Measurements from ENCODE around the gene DMD.

Gene DMD

GRCh38 chrX:31124536-31124935, 2086.8 kb downstream of the DMD start:
- WGBS (ENCODE audit: insufficient coverage) = 83% methylated on average over 2 of the region's 4 CpGs
- no peaks in the 10 kb centered on the region for H3K36me3 ChIP-seq (ENCODE audit: control insufficient read depth in 4 of 4, insufficient read depth in 4 of 4, low read length in 3 of 4)
- H3K4me1 ChIP-seq (ENCODE audit: control extremely low read depth in 1 of 4, control insufficient read depth in 4 of 4, insufficient read depth in 4 of 4, low read length in 3 of 4) = peaks cover 0 to 13% (median 0%) of the 10 kb centered on the region in 4 experiments
- H3K4me3 ChIP-seq (ENCODE audit: control insufficient read depth in 1 of 7, extremely low read depth in 1 of 7, insufficient read depth in 4 of 7, low read depth in 2 of 7, low read length in 6 of 7) = no peak overlapping the region
- no peak overlapping the region for H3K27ac ChIP-seq (ENCODE audit: insufficient read depth in 1 of 2, low read depth in 1 of 2, low read length in 2 of 2, poor library complexity in 1 of 2, severe bottlenecking in 2 of 2)
- no peak for DNase-seq
- no peaks in the 10 kb centered on the region for H3K27me3 ChIP-seq (replicated peaks in 2 of 5; ENCODE audit: control insufficient read depth in 4 of 5, insufficient read depth in 5 of 5, low read length in 4 of 5)
- ChIA-PET POLR2A (no interaction called here), CTCF (no interaction called here)
- no peaks in the 10 kb centered on the region for H3K9me3 ChIP-seq (ENCODE audit: control extremely low read depth in 1 of 5, control insufficient read depth in 4 of 5, insufficient read depth in 2 of 5, low read depth in 1 of 5, low read length in 4 of 5)

- CTCF ChIA-PET = no interaction called here
- no peaks in the 10 kb centered on the region for H3K9me3 ChIP-seq (ENCODE audit: control extremely low read depth in 1 of 5, control insufficient read depth in 4 of 5, insufficient read depth in 2 of 5, low read depth in 1 of 5, low read length in 4 of 5)
- 67% methylated on average over 3 of the region's 3 CpGs for WGBS (ENCODE audit: insufficient coverage)
- no peaks in the 10 kb centered on the region for H3K27me3 ChIP-seq (replicated peaks in 2 of 5; ENCODE audit: control insufficient read depth in 4 of 5, insufficient read depth in 5 of 5, low read length in 4 of 5)
- DNase-seq = no peak
- H3K36me3 ChIP-seq (ENCODE audit: control insufficient read depth in 4 of 4, insufficient read depth in 4 of 4, low read length in 3 of 4) = no peaks in the 10 kb centered on the region
- peaks cover 0 to 8% (median 0%) of the 10 kb centered on the region in 4 experiments for H3K4me1 ChIP-seq (ENCODE audit: control extremely low read depth in 1 of 4, control insufficient read depth in 4 of 4, insufficient read depth in 4 of 4, low read length in 3 of 4)
- H3K27ac ChIP-seq (ENCODE audit: insufficient read depth in 1 of 2, low read depth in 1 of 2, low read length in 2 of 2, poor library complexity in 1 of 2, severe bottlenecking in 2 of 2) = no peak overlapping the region
- no peak overlapping the region for H3K4me3 ChIP-seq (ENCODE audit: control insufficient read depth in 1 of 7, extremely low read depth in 1 of 7, insufficient read depth in 4 of 7, low read depth in 2 of 7, low read length in 6 of 7)
- POLR2A ChIA-PET = no interaction called here
Measured at GRCh38 chrX:31123335-31123734, 2088.0 kb downstream of the DMD start.

GRCh38 chrX:31117266-31117665, 2094.1 kb downstream of the DMD start:
- no peak overlapping the region for H3K27ac ChIP-seq (ENCODE audit: insufficient read depth in 1 of 2, low read depth in 1 of 2, low read length in 2 of 2, poor library complexity in 1 of 2, severe bottlenecking in 2 of 2)
- no peaks in the 10 kb centered on the region for H3K36me3 ChIP-seq (ENCODE audit: control insufficient read depth in 4 of 4, insufficient read depth in 4 of 4, low read length in 3 of 4)
- POLR2A ChIA-PET = no interaction called here
- WGBS (ENCODE audit: insufficient coverage) = 56% methylated on average over 1 of the region's 4 CpGs
- CTCF ChIA-PET = no interaction called here
- H3K4me1 ChIP-seq (ENCODE audit: control extremely low read depth in 1 of 4, control insufficient read depth in 4 of 4, insufficient read depth in 4 of 4, low read length in 3 of 4) = no peaks in the 10 kb centered on the region
- H3K27me3 ChIP-seq (replicated peaks in 2 of 5; ENCODE audit: control insufficient read depth in 4 of 5, insufficient read depth in 5 of 5, low read length in 4 of 5) = peaks cover 0 to 4% (median 0%) of the 10 kb centered on the region in 5 experiments
- DNase-seq = no peak
- no peak overlapping the region for H3K4me3 ChIP-seq (ENCODE audit: control insufficient read depth in 1 of 7, extremely low read depth in 1 of 7, insufficient read depth in 4 of 7, low read depth in 2 of 7, low read length in 6 of 7)
- no peaks in the 10 kb centered on the region for H3K9me3 ChIP-seq (ENCODE audit: control extremely low read depth in 1 of 5, control insufficient read depth in 4 of 5, insufficient read depth in 2 of 5, low read depth in 1 of 5, low read length in 4 of 5)

GRCh38 chrX:31115398-31115797, 2096.0 kb downstream of the DMD start:
- Histone ChIP-seq H3K4me1 (ENCODE audit: control extremely low read depth in 1 of 4, control insufficient read depth in 4 of 4, insufficient read depth in 4 of 4, low read length in 3 of 4) (no peaks in the 10 kb centered on the region), H3K4me3 (ENCODE audit: control insufficient read depth in 1 of 7, extremely low read depth in 1 of 7, insufficient read depth in 4 of 7, low read depth in 2 of 7, low read length in 6 of 7) (no peak overlapping the region), H3K9me3 (ENCODE audit: control extremely low read depth in 1 of 5, control insufficient read depth in 4 of 5, insufficient read depth in 2 of 5, low read depth in 1 of 5, low read length in 4 of 5) (no peaks in the 10 kb centered on the region), H3K27ac (ENCODE audit: insufficient read depth in 1 of 2, low read depth in 1 of 2, low read length in 2 of 2, poor library complexity in 1 of 2, severe bottlenecking in 2 of 2) (no peak overlapping the region), H3K36me3 (ENCODE audit: control insufficient read depth in 4 of 4, insufficient read depth in 4 of 4, low read length in 3 of 4) (no peaks in the 10 kb centered on the region), H3K27me3 (replicated peaks in 2 of 5; ENCODE audit: control insufficient read depth in 4 of 5, insufficient read depth in 5 of 5, low read length in 4 of 5) (peaks cover 0 to 4% (median 0%) of the 10 kb centered on the region in 5 experiments)
- DNase-seq = no peak
- ChIA-PET CTCF (interaction anchor here (1.1 kb wide), 1 partner anchor 79 kb away, joined by 3 read pairs; no protein-coding TSS in a partner anchor), POLR2A (interaction anchor here (0.6 kb wide), 1 partner anchor 537 kb away, joined by 3 read pairs; no protein-coding TSS in a partner anchor)
- 80% methylated on average over 2 of the region's 4 CpGs for WGBS (ENCODE audit: insufficient coverage)

GRCh38 chrX:31114858-31115257, 2096.5 kb downstream of the DMD start:
- POLR2A ChIA-PET = no interaction called here

GRCh38 chrX:31112226-31112999, 2098.9 kb downstream of the DMD start:
- no peak overlapping the region for H3K27ac ChIP-seq (ENCODE audit: insufficient read depth in 1 of 2, low read depth in 1 of 2, low read length in 2 of 2, poor library complexity in 1 of 2, severe bottlenecking in 2 of 2)
- DNase-seq = no peak
- ChIA-PET CTCF (no interaction called here), POLR2A (no interaction called here)
- no peak overlapping the region for H3K4me3 ChIP-seq (ENCODE audit: control insufficient read depth in 1 of 7, extremely low read depth in 1 of 7, insufficient read depth in 4 of 7, low read depth in 2 of 7, low read length in 6 of 7)
- peaks cover 0 to 2% (median 0%) of the 10 kb centered on the region in 5 experiments for H3K9me3 ChIP-seq (ENCODE audit: control extremely low read depth in 1 of 5, control insufficient read depth in 4 of 5, insufficient read depth in 2 of 5, low read depth in 1 of 5, low read length in 4 of 5)
- H3K4me1 ChIP-seq (ENCODE audit: control extremely low read depth in 1 of 4, control insufficient read depth in 4 of 4, insufficient read depth in 4 of 4, low read length in 3 of 4) = peaks cover 0 to 2% (median 0%) of the 10 kb centered on the region in 4 experiments
- H3K36me3 ChIP-seq (ENCODE audit: control insufficient read depth in 4 of 4, insufficient read depth in 4 of 4, low read length in 3 of 4) = no peaks in the 10 kb centered on the region
- WGBS (ENCODE audit: insufficient coverage) = 73% methylated on average over 5 of the region's 5 CpGs
- peaks cover 0 to 4% (median 0%) of the 10 kb centered on the region in 5 experiments for H3K27me3 ChIP-seq (replicated peaks in 2 of 5; ENCODE audit: control insufficient read depth in 4 of 5, insufficient read depth in 5 of 5, low read length in 4 of 5)

More at GRCh38 chrX:31114858-31115257, 2096.5 kb downstream of the DMD start:
- WGBS (ENCODE audit: insufficient coverage) = 88% methylated on average over 2 of the region's 2 CpGs
- H3K27ac ChIP-seq (ENCODE audit: insufficient read depth in 1 of 2, low read depth in 1 of 2, low read length in 2 of 2, poor library complexity in 1 of 2, severe bottlenecking in 2 of 2) = no peak overlapping the region
- H3K4me3 ChIP-seq (ENCODE audit: control insufficient read depth in 1 of 7, extremely low read depth in 1 of 7, insufficient read depth in 4 of 7, low read depth in 2 of 7, low read length in 6 of 7) = no peak overlapping the region
- DNase-seq = no peak
- H3K36me3 ChIP-seq (ENCODE audit: control insufficient read depth in 4 of 4, insufficient read depth in 4 of 4, low read length in 3 of 4) = no peaks in the 10 kb centered on the region
- no peaks in the 10 kb centered on the region for H3K4me1 ChIP-seq (ENCODE audit: control extremely low read depth in 1 of 4, control insufficient read depth in 4 of 4, insufficient read depth in 4 of 4, low read length in 3 of 4)
- peaks cover 0 to 4% (median 0%) of the 10 kb centered on the region in 5 experiments for H3K27me3 ChIP-seq (replicated peaks in 2 of 5; ENCODE audit: control insufficient read depth in 4 of 5, insufficient read depth in 5 of 5, low read length in 4 of 5)
- peaks cover 0 to 1% (median 0%) of the 10 kb centered on the region in 5 experiments for H3K9me3 ChIP-seq (ENCODE audit: control extremely low read depth in 1 of 5, control insufficient read depth in 4 of 5, insufficient read depth in 2 of 5, low read depth in 1 of 5, low read length in 4 of 5)
- CTCF ChIA-PET = no interaction called here

- WGBS (ENCODE audit: insufficient coverage) = 96% methylated on average over 4 of the region's 6 CpGs
- POLR2A ChIA-PET = no interaction called here
Measured at GRCh38 chrX:31110657-31111056, 2100.7 kb downstream of the DMD start.

More at GRCh38 chrX:31110657-31111056, 2100.7 kb downstream of the DMD start:
- Histone ChIP-seq H3K4me3 (ENCODE audit: control insufficient read depth in 1 of 7, extremely low read depth in 1 of 7, insufficient read depth in 4 of 7, low read depth in 2 of 7, low read length in 6 of 7) (no peak overlapping the region), H3K9me3 (ENCODE audit: control extremely low read depth in 1 of 5, control insufficient read depth in 4 of 5, insufficient read depth in 2 of 5, low read depth in 1 of 5, low read length in 4 of 5) (peaks cover 0 to 2% (median 0%) of the 10 kb centered on the region in 5 experiments), H3K27me3 (replicated peaks in 2 of 5; ENCODE audit: control insufficient read depth in 4 of 5, insufficient read depth in 5 of 5, low read length in 4 of 5) (peaks cover 0 to 4% (median 0%) of the 10 kb centered on the region in 5 experiments), H3K27ac (ENCODE audit: insufficient read depth in 1 of 2, low read depth in 1 of 2, low read length in 2 of 2, poor library complexity in 1 of 2, severe bottlenecking in 2 of 2) (no peak overlapping the region), H3K36me3 (ENCODE audit: control insufficient read depth in 4 of 4, insufficient read depth in 4 of 4, low read length in 3 of 4) (no peaks in the 10 kb centered on the region), H3K4me1 (ENCODE audit: control extremely low read depth in 1 of 4, control insufficient read depth in 4 of 4, insufficient read depth in 4 of 4, low read length in 3 of 4) (peaks cover 0 to 2% (median 0%) of the 10 kb centered on the region in 4 experiments)
- no peak for DNase-seq
- CTCF ChIA-PET = no interaction called here
